Ishikawa (cell line): ENCODE data around the gene INHBE.

ENCODE experiments used
- CREB1 ChIP-seq: IDR thresholded peaks from 2 replicates; pipeline ENCODE4 v1.6.1; 2012; ENCODE audit warnings: low read depth
- NFIC ChIP-seq: IDR thresholded peaks from 2 replicates; pipeline ENCODE4 v1.6.1; 2012
- TAF1 ChIP-seq: IDR thresholded peaks from 2 replicates; pipeline ENCODE4 v1.6.1; 2012; ENCODE audit warnings: low read depth, mild to moderate bottlenecking
- TF ChIP-seq, protein P1 (sequence below): IDR thresholded peaks from 2 replicates; pipeline ENCODE4 v1.6.1; 2012

DNA sequence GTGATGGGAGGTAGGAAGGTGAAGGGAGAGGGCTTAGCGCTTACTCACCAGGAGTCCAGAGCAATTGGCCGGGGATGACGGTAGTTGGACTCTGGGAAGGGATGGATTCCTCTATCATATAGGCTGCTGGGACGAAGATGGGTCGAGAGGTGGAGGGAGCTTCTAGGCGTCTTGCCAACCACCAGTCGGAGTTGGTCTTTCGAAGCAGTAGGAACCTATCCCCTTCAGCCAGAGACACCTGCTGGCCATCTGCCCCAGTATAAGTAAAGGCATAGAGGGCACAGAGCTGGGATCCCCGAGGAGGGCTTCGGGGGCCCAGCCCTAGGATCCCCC is 23.9 kb downstream of the INHBE start:
- TF ChIP-seq NFIC (no peak), CREB1 (no peak), TAF1 (no peak)
- TF ChIP-seq, protein P1, sequence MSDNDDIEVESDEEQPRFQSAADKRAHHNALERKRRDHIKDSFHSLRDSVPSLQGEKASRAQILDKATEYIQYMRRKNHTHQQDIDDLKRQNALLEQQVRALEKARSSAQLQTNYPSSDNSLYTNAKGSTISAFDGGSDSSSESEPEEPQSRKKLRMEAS = no peak
